D721Med (cell line): ENCODE results near the gene GFM1.

ENCODE experiments used
- DNase-seq: peaks from one replicate; pipeline ENCODE4 v3.0.0; 2011; ENCODE audit warnings: low spot score; ENCODE audit not compliant: insufficient read length
- FAIRE-seq: peaks from 2 replicates; lab custom pipeline; 2011; peaks lifted over from hg19 to GRCh38; lab: Jason Lieb, UNC
- TF ChIP-seq, protein P1 (sequence below): IDR thresholded peaks from 2 replicates; pipeline ENCODE4 v1.5.1; 2012; ENCODE audit warnings: mild to moderate bottlenecking, control low read depth; ENCODE audit not compliant: insufficient read depth; ENCODE audit errors: missing control alignments

Gene GFM1

DNA sequence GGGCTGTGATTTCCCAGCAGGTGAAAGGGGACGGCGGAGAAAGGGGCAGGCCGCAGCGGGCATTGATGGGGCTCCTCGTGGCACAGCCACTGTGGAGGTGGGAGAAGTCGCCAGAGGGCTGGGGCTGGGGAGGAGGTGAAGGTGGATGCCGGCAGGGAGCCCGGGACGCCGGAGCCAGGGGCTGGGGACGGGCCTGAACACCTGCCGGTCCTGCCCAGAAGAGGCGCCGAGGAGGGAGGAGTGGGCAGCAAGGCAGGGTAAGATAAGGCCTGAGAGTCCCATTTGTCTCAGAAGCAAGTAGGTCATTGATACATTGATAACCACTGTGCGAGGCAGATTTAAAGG, 88.5 kb downstream of the GFM1 start:
- no peak for FAIRE-seq

DNA sequence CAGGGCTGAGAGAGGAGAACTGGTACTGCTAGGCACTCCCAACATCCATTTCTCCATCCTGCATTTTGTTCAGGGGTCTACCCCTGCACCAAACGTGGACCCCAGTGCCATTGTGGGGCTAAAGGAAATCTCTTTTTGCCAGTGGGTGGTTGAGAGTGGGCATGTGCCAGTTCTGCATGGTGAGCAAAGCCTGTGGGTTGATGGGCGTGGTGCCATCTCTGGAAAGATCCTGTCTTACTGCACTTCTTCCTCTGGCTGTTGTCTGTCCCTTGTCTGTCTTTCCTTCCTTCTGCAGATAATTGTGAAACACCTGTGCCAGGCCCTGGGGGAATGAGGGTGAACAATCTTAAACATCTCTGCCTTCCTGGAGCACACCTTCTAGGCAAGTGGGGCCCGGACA, 89.3 kb downstream of the GFM1 start:
- TF ChIP-seq, protein P1, sequence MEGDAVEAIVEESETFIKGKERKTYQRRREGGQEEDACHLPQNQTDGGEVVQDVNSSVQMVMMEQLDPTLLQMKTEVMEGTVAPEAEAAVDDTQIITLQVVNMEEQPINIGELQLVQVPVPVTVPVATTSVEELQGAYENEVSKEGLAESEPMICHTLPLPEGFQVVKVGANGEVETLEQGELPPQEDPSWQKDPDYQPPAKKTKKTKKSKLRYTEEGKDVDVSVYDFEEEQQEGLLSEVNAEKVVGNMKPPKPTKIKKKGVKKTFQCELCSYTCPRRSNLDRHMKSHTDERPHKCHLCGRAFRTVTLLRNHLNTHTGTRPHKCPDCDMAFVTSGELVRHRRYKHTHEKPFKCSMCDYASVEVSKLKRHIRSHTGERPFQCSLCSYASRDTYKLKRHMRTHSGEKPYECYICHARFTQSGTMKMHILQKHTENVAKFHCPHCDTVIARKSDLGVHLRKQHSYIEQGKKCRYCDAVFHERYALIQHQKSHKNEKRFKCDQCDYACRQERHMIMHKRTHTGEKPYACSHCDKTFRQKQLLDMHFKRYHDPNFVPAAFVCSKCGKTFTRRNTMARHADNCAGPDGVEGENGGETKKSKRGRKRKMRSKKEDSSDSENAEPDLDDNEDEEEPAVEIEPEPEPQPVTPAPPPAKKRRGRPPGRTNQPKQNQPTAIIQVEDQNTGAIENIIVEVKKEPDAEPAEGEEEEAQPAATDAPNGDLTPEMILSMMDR = no peak
- FAIRE-seq = no peak
- no peak for DNase-seq

More for the DNA sequence above, 88.5 kb downstream of the GFM1 start:
- TF ChIP-seq, protein P1 = no peak
- no peak for DNase-seq

DNA sequence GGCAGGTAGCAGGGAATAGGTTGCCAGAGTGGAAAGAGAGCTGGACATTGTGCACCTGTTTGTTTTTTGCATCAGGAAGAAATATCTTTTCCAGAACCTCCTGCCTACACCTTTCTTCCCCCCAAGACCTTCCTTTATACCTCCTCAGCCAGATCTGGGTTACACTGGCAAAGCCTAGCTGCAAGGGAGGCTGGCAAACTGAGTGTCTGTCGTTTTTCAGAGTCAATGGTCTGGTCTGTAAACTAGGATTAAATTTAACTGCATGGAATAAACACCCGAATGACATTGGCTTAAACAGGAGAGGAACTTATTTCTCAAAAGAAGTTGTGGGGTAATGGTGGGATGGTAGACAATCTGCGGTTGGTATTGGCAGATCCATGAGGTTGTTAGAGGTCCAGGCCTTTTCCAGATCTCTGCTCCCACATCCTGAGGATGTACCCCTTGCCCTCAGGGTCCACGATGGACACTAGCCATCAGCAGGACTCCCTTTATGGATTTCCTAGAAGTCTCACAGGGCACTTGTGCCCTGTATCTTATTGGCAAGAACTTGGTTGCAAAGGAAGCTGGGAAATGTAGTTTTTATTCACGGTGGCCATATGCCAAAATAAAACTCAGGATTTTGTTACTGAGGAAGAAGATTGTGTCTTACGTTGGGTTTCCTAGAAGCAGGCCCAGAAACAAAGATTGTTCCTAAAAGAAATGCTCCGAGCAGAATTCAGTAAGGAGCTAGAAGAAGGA, 91.1 kb downstream of the GFM1 start:
- no peak for FAIRE-seq
- TF ChIP-seq, protein P1 = no peak
- DNase-seq = no peak

DNA sequence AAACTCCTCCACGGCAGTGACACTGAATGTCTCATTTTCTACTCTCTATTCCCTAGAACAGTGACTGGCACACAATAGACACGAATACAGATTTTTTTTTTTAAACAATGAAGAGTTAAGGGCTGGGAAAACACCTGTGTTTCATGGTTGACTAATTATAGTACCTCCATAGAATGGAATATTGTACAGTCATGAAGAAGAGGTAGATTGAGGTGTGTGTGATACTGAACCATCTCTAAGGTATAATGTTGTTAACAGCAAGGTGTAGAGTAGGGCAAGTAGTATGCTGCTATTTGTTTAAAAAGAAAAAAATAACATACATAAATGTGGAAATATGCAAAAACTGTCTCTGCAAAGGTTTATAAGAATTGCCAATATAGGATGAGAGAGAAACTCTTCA, 93.1 kb downstream of the GFM1 start:
- FAIRE-seq (no peak), DNase-seq (no peak)
- TF ChIP-seq, protein P1 = no peak

DNA sequence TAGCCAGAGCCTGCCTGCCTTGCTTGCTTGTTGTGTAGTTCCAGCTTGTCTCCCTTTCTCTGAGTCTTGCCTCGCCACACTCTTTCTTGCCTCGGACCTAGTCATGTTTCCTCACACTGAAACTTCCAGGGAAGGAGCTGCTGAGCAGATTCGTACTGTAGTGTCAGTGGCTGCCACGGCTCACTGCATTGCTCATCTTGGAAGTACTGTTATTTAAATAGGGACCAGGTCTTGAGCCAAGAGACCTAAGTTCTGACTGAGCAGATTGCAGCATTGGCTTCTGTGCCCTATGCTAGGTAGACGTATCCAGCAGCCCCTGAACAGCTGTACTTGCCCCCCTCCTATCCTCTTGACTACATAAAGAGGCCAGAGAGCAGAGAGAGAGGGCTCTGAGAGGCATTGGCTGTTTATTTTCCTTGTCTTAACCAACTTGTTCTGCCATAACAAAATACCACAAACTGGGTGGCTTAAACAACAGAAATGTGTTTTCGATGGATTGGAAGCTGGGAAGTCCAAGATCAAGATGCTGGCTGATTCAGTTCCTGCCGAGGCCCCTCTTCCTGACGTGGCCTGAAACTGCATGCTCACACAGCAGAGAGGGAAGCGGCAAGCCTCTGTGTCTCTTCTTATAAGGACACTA, 93.8 kb downstream of the GFM1 start:
- DNase-seq (no peak), FAIRE-seq (no peak)
- TF ChIP-seq, protein P1 = no peak

DNA sequence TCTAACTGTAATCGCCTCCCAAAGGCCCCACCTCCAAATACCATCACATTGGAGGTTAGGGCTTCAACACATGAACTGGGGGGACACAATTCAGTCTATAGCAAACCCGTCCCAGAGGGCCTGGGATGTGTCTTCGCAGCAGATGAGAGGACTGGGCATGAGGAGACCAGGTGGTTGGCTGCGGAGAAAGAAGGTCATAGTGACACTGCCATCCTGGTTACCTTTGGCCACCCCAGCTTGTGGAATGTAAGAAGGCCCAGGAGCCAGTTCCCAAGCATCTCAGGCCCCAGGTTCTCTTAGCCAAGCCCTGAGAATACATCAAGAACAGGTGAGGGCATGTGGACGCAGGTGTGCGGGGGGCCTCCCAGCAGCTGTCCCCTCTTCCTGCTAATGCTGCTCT, 94.3 kb downstream of the GFM1 start:
- no peak for DNase-seq
- TF ChIP-seq, protein P1 = no peak

GRCh38 chr3:158739078-158739477, 94.8 kb downstream of the GFM1 start:
- DNase-seq = no peak
- TF ChIP-seq, protein P1 = no peak
- no peak for FAIRE-seq

More for the DNA sequence above, 94.3 kb downstream of the GFM1 start:
- no peak for FAIRE-seq
